Natural killer cell (primary cell): ENCODE data around the gene HDLBP. TPM values are rescaled to one million over a fixed set of nuclear protein-coding genes. Genes with fewer than 3 reads are reported as not detected.
A peak's percentile ranks its signal among the peaks of the same experiment; 100 is the strongest.

ENCODE experiments used
- ATAC-seq, 3 donors: fragments of 150-1000 bp in 2 of 3; fragments of 200-7000 bp in 1 of 3; cut with Tn5 transposase; 1 replicate in 1 of 3; 2 replicates in 2 of 3; pipeline ENCODE4 v1.10.0; 2021; ENCODE audit warnings: mild to moderate bottlenecking in 2 of 3, moderate library complexity in 2 of 3
- DNase-seq, 2 donors: peaks; one replicate each; pipeline versions ENCODE4 v3.0.0 to v3.0.0-alpha.2; 2013 to 2021; ENCODE audit warnings: mixed read lengths in 1 of 2
- H3K27ac ChIP-seq: one replicate; pipeline ENCODE4 v1.5.1; 2013; ENCODE audit warnings: mild to moderate bottlenecking, low read length
- H3K27me3 ChIP-seq: one replicate; pipeline ENCODE4 v1.6.1; 2013; ENCODE audit warnings: low read length; ENCODE audit not compliant: control insufficient read depth, insufficient read depth
- H3K36me3 ChIP-seq: one replicate; pipeline ENCODE4 v1.6.1; 2013; ENCODE audit warnings: low read length; ENCODE audit not compliant: control insufficient read depth, insufficient read depth
- H3K4me1 ChIP-seq: one replicate; pipeline ENCODE4 v1.6.1; 2013; ENCODE audit warnings: low read length; ENCODE audit not compliant: control insufficient read depth, insufficient read depth
- H3K4me3 ChIP-seq: one replicate; pipeline ENCODE4 v1.5.1; 2013; ENCODE audit warnings: low read length
- H3K9me3 ChIP-seq: one replicate; pipeline ENCODE4 v1.6.1; 2013; ENCODE audit warnings: low read length; ENCODE audit not compliant: control insufficient read depth, insufficient read depth
- H3K27ac Mint-ChIP-seq, 2 donors: one replicate each; pipeline ENCODE4 v1.8.0; 2022; ENCODE audit warnings: mild to moderate bottlenecking in 2 of 2, mixed read lengths in 2 of 2, moderate library complexity in 1 of 2
- H3K27me3 Mint-ChIP-seq, 2 donors: one replicate each; pipeline ENCODE4 v1.8.0; 2022; ENCODE audit warnings: low read depth in 2 of 2, mixed read lengths in 2 of 2
- H3K36me3 Mint-ChIP-seq: one replicate; pipeline ENCODE4 v1.8.0; 2022; ENCODE audit warnings: mixed read lengths
- H3K4me1 Mint-ChIP-seq, 2 donors: one replicate each; pipeline ENCODE4 v1.8.0; 2022; ENCODE audit warnings: mixed read lengths in 2 of 2
- H3K4me3 Mint-ChIP-seq: one replicate; pipeline ENCODE4 v1.8.0; 2022; ENCODE audit warnings: mild to moderate bottlenecking, moderate library complexity, mixed read lengths
- H3K9me3 Mint-ChIP-seq, 2 donors: one replicate each; pipeline ENCODE4 v1.8.0; 2022; ENCODE audit warnings: mixed read lengths in 2 of 2
- CTCF ChIP-seq: fragments of 200-600 bp; IDR thresholded peaks from one replicate; pipeline ENCODE4 v1.8.0; 2022; ENCODE audit warnings: antibody characterized with exemption
- WGBS: methylation state at CpG from one replicate; pipeline ENCODE4 v1.1.7; 2013; ENCODE audit warnings: missing lambda C conversion rate; ENCODE audit not compliant: insufficient coverage; 5-methylcytosine and 5-hydroxymethylcytosine counted together
- intact Hi-C: fragments of 100-400 bp; cut with micrococcal nuclease; formaldehyde crosslinking; loops from one replicate; pipeline ENCODE4 v1.14.2; 2022
- total RNA-seq, 4 donors: library from RNA; stranded (reverse); fragments of 120-200 nt in 1 of 4; gene quantifications; one replicate each; pipeline versions ENCODE4 v1.2.3 to v1.2.4, GENCODE V29; 2013 to 2022

HDLBP gene
- total RNA-seq, 3 donors from 2014 or later (not counting 1 experiment from before 2014, with no cell fraction given), result 170 to 200 (median 177) TPM

- Mint-ChIP-seq H3K9me3 (no peaks in the 10 kb centered on the region), H3K27ac (peak within 1 kb of the TSS; percentile 96 to 99), H3K4me1 (peaks cover 61 to 78% of the 10 kb centered on the region in 2 donors), H3K36me3 (no peaks in the 10 kb centered on the region), H3K4me3 (peak within 1 kb of the TSS; percentile 97), H3K27me3 (no peaks in the 10 kb centered on the region)
- WGBS, result under 1% methylated on average over 75 of the region's 75 CpGs
- intact Hi-C loops, result loop anchor here (1.0 to 10.0 kb wide), 10 partner anchors 11 to 751 kb away; partner anchors contain the start of genes ATG4B, DTYMK, DUSP28 and FARP2
- ATAC-seq, result peak; percentile 41 to 64 (median 49)
- Histone ChIP-seq H3K4me3 (peak within 1 kb of the TSS; percentile 98), H3K9me3 (no peaks in the 10 kb centered on the region), H3K27ac (peak within 1 kb of the TSS; percentile 100), H3K36me3 (peaks cover 6% of the 10 kb centered on the region), H3K4me1 (peaks cover 32% of the 10 kb centered on the region), H3K27me3 (no peaks in the 10 kb centered on the region)
- TF ChIP-seq CTCF, result no peak
- peak; percentile 85 to 88 for DNase-seq
Measured at GRCh38 chr2:241315879-241316631, 583 bp upstream of the HDLBP start, which contains the start of gene SEPTIN2. Gene SEPTIN2 (plus strand): TSS chr2:241315925. CDS start chr2:241324233, 8,308 bp downstream.

- H3K4me3 Mint-ChIP-seq, result peak overlapping the region; percentile 97
- H3K27me3 Mint-ChIP-seq, result no peaks in the 10 kb centered on the region
- intact Hi-C loops, result loop anchor here (1.0 to 10.0 kb wide), 10 partner anchors 9 to 750 kb away; partner anchors contain the start of genes ATG4B, DTYMK, DUSP28 and FARP2
- ATAC-seq, result no peak
- H3K4me3 ChIP-seq, result peak overlapping the region; percentile 98
- H3K27ac Mint-ChIP-seq, result peak overlapping the region; percentile 96 to 99
- H3K36me3 Mint-ChIP-seq, result no peaks in the 10 kb centered on the region
- no peaks in the 10 kb centered on the region for H3K36me3 ChIP-seq
- H3K4me1 Mint-ChIP-seq, result peaks cover 63 to 78% of the 10 kb centered on the region in 2 donors
- no peaks in the 10 kb centered on the region for H3K9me3 ChIP-seq
- peak overlapping the region; percentile 100 for H3K27ac ChIP-seq
- TF ChIP-seq CTCF, result no peak
- H3K4me1 ChIP-seq, result peaks cover 36% of the 10 kb centered on the region
- 5% methylated on average over 38 of the region's 38 CpGs for WGBS
- H3K9me3 Mint-ChIP-seq, result no peaks in the 10 kb centered on the region
- no peaks in the 10 kb centered on the region for H3K27me3 ChIP-seq
- no peak for DNase-seq
Measured at GRCh38 chr2:241314226-241315092, 1.0 kb downstream of the HDLBP start.

- Mint-ChIP-seq H3K4me1 (peaks cover 64 to 79% of the 10 kb centered on the region in 2 donors), H3K27me3 (no peaks in the 10 kb centered on the region), H3K27ac (peak overlapping the region; percentile 96 to 99), H3K36me3 (no peaks in the 10 kb centered on the region), H3K4me3 (peak overlapping the region; percentile 97), H3K9me3 (no peaks in the 10 kb centered on the region)
- no peak for TF ChIP-seq CTCF
- no peaks in the 10 kb centered on the region for H3K9me3 ChIP-seq
- no peak overlapping the region for H3K27ac ChIP-seq
- no peak overlapping the region for H3K4me3 ChIP-seq
- DNase-seq (no peak), ATAC-seq (no peak)
- H3K36me3 ChIP-seq, result no peaks in the 10 kb centered on the region
- intact Hi-C loops, result loop anchor here (10.0 kb wide), 1 partner anchor 749 kb away; the partner anchor contains the start of genes DUSP28 and RNPEPL1
- WGBS, result 95% methylated on average over 8 of the region's 8 CpGs
- peaks cover 42% of the 10 kb centered on the region for H3K4me1 ChIP-seq
- no peaks in the 10 kb centered on the region for H3K27me3 ChIP-seq
Measured at GRCh38 chr2:241313543-241314095, 1.9 kb downstream of the HDLBP start.
